Common myeloid progenitor, CD34-positive (primary cell): ENCODE measurements around the gene OTOF.
"Not testable (repeated sequence)": the region's sequence is repeated elsewhere in the genome, so short reads cannot be mapped to it uniquely, and the experiment has no call there.

Experiments used
- CTCF ChIA-PET: fragments of 350-600 bp; sonication (Branson Sonifier 250); formaldehyde crosslinking; loops from one replicate; lab custom pipeline; 2021; ENCODE audit warnings: antibody characterized with exemption; lab: Charles Lee
- POLR2A ChIA-PET: fragments of 350-600 bp; sonication (Branson Sonifier 250); formaldehyde crosslinking; loops from one replicate; lab custom pipeline; 2021; ENCODE audit warnings: antibody characterized with exemption; lab: Charles Lee
- DNase-seq, 3 donors: peaks; one replicate each; pipeline versions ENCODE4 v3.0.0 to v3.0.0-alpha.2; 2013
- H3K27ac ChIP-seq, 2 experiments: 1 replicate in 1 of 2; 2 replicates in 1 of 2; pipeline ENCODE4 v1.7.0; 2013; ENCODE audit warnings: inconsistent platforms in 2 of 2, low read length in 2 of 2, mild to moderate bottlenecking in 2 of 2, low read depth in 1 of 2, moderate library complexity in 1 of 2; ENCODE audit not compliant: severe bottlenecking in 2 of 2, insufficient read depth in 1 of 2, poor library complexity in 1 of 2
- H3K27me3 ChIP-seq, 5 experiments: replicated peaks in 2 of 5; 1 replicate in 3 of 5; 2 replicates in 2 of 5; pipeline versions ENCODE4 v1.6.1 to v1.7.0; 2013; ENCODE audit warnings: low read length in 4 of 5, mild to moderate bottlenecking in 2 of 5, moderate library complexity in 2 of 5, inconsistent platforms in 1 of 5; ENCODE audit not compliant: insufficient read depth in 5 of 5, control insufficient read depth in 4 of 5
- H3K36me3 ChIP-seq, 4 experiments: 1 replicate in 2 of 4; 2 replicates in 2 of 4; pipeline versions ENCODE4 v1.6.1 to v1.7.0; 2013; ENCODE audit warnings: low read length in 3 of 4, control low read depth in 1 of 4, mild to moderate bottlenecking in 1 of 4; ENCODE audit not compliant: control insufficient read depth in 4 of 4, insufficient read depth in 4 of 4
- H3K4me1 ChIP-seq, 4 experiments: 1 replicate in 3 of 4; 2 replicates in 1 of 4; pipeline versions ENCODE4 v1.6.1 to v1.7.1; 2013; ENCODE audit warnings: low read length in 3 of 4, mild to moderate bottlenecking in 3 of 4, control low read depth in 1 of 4, inconsistent platforms in 1 of 4, moderate library complexity in 1 of 4; ENCODE audit not compliant: control insufficient read depth in 4 of 4, insufficient read depth in 4 of 4; ENCODE audit errors: control extremely low read depth in 1 of 4
- H3K4me3 ChIP-seq, 7 experiments: 1 replicate in 4 of 7; 2 replicates in 3 of 7; pipeline versions ENCODE4 v1.5.1 to v1.7.0; 2013; ENCODE audit warnings: mild to moderate bottlenecking in 7 of 7, low read length in 6 of 7, moderate library complexity in 6 of 7, inconsistent platforms in 2 of 7, low read depth in 2 of 7, control low read depth in 1 of 7; ENCODE audit not compliant: insufficient read depth in 4 of 7, control insufficient read depth in 1 of 7; ENCODE audit errors: extremely low read depth in 1 of 7
- H3K9me3 ChIP-seq, 5 experiments: 1 replicate in 4 of 5; 2 replicates in 1 of 5; pipeline versions ENCODE4 v1.6.1 to v1.7.1; 2013; ENCODE audit warnings: low read length in 4 of 5, mild to moderate bottlenecking in 2 of 5, inconsistent platforms in 1 of 5, low read depth in 1 of 5, moderate library complexity in 1 of 5; ENCODE audit not compliant: control insufficient read depth in 4 of 5, insufficient read depth in 2 of 5; ENCODE audit errors: control extremely low read depth in 1 of 5
- WGBS: methylation state at CpG from one replicate; pipeline ENCODE4 v1.1.5; 2013; ENCODE audit not compliant: insufficient coverage; 5-methylcytosine and 5-hydroxymethylcytosine counted together

OTOF gene

DNA sequence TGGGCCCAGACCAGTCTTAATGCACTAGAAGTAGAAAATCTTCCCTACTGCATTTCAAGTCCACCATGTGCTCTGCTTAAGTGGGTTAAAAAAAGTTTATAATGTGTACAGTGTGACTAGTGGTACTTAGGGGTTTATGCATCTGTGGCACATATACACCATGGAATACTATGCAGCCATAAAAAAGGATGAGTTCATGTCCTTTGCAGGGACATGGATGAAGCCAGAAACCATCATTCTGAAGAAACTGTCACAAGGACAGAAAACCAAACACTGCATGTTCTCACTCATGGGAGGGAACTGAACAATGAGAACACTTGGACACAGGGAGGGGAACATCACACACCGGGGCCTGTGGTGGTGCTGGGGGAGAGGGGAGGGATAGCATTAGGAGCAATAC is 9.4 kb downstream of the OTOF start:
- CTCF ChIA-PET, result interaction anchor here (1.1 kb wide), 1 partner anchor 15 kb away, joined by 3 read pairs; no protein-coding TSS in a partner anchor
- DNase-seq, H3K4me1 ChIP-seq, H3K9me3 ChIP-seq, H3K36me3 ChIP-seq, H3K4me3 ChIP-seq, POLR2A ChIA-PET, H3K27ac ChIP-seq, H3K27me3 ChIP-seq: not testable (repeated sequence)
- no CpG with 5 or more reads among the region's 1 CpG for WGBS

DNA sequence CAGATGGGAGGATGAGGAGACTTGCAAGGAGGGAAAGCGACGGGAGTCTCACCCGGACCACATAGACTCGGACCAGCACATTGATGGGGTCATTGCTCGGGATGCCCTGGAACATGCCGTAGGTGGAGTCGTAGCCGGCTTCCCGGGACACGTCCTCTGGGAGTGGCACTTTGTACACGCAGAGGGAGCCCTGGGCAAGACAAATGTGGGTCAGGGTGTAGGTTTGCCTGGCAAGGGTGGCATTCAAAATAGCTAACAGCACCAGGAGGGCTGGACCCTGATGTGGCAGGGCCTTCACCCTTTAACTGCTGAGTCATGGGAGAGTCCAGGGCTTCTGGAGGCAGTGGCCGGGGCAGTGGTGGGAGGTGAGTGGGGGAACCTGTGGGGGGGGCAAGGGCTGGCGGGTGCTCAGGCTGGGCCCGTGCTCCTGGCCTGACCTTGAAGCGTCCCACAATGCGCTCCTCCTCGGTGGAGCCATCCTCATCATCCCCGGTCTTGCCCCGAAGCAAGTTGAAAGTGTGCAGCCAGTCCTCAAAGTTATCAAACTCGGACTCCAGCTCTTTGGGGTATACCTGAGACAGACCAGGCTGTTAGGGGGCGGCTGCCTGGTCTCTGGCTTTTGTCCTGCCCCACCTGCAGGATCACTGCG is 11.1 kb downstream of the OTOF start:
- no peaks in the 10 kb centered on the region for H3K4me1 ChIP-seq
- no peak for DNase-seq
- no peak overlapping the region for H3K27ac ChIP-seq
- CTCF ChIA-PET, result interaction anchor here (1.1 to 1.2 kb wide), 3 partner anchors 9 to 140 kb away, joined by 3 to 4 read pairs (median 3); no protein-coding TSS in a partner anchor
- WGBS, result 97% methylated on average over 19 of the region's 22 CpGs
- H3K4me3 ChIP-seq, result no peak overlapping the region
- POLR2A ChIA-PET, result no interaction called here
- H3K9me3 ChIP-seq, result peaks cover 0 to 3% (median 0%) of the 10 kb centered on the region in 5 experiments
- no peaks in the 10 kb centered on the region for H3K36me3 ChIP-seq
- H3K27me3 ChIP-seq, result no peaks in the 10 kb centered on the region

DNA sequence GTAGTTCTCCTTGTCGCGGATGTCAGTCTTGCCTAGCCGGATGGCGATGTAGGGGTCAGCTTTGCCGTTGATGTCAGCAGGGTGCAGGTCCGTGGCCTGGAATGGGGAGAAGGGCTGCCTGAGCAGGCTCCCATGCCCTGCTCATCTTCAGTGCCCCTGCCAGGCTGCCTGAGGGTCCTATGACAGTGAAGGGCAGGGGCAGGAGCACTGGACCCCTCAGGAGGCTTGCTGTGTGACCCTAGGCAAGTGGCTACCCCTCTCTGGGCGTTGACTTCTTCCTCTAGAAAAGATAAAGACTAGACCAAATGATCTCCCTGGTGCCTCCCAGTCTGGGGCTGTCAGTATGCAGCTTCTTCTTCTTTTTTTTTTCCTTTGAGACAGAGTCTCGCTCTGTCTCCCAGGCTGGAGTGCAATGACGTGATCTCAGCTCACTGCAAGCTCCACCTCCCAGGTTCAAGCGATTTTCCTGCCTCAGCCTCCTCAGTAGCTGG is 11.9 kb downstream of the OTOF start:
- no peak for DNase-seq
- POLR2A ChIA-PET, result no interaction called here

DNA sequence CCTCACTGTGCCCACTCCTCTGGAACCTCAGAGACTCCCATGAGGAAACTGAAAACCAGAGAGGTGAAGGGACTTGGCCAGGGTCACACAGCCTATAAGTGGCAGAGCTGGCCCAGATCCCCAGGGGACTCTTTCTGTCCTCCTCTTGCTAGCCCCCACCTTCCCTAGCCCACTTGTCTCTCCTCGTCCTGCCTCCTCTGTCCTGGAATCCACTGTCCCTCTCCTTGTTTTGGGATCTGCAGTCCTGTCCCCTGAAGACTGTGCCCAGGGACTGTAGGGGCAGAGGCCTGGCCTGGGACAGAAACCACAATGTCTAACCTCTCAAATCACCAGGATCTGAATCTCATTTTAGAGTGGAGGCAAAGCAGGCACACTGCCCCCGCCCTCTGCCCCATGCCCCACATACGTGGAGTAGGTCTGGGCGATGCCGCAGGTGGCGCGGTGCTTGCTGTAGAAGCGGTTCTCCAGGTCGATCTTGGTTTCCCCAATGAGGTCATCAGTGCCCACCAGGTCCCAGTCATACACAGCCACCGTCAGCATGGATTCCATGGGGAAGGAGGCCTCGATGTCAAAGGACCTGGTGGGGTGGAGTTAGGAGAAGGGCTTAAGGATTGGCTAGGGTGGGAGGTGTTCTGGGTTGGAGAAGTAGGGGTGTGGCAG is 12.5 kb downstream of the OTOF start:
- Histone ChIP-seq H3K4me1 (no peaks in the 10 kb centered on the region), H3K9me3 (peaks cover 0 to 3% (median 0%) of the 10 kb centered on the region in 5 experiments), H3K27me3 (no peaks in the 10 kb centered on the region), H3K36me3 (no peaks in the 10 kb centered on the region), H3K27ac (no peak overlapping the region), H3K4me3 (no peak overlapping the region)
- whole genome bisulfite sequencing, result 93% methylated on average over 11 of the region's 11 CpGs
- no peak for DNase-seq
- ChIA-PET POLR2A (no interaction called here), CTCF (no interaction called here)

More for the DNA sequence above, 11.9 kb downstream of the OTOF start:
- H3K27ac ChIP-seq, result no peak overlapping the region
- CTCF ChIA-PET, result no interaction called here
- H3K4me3 ChIP-seq, result no peak overlapping the region
- no peaks in the 10 kb centered on the region for H3K36me3 ChIP-seq
- no peaks in the 10 kb centered on the region for H3K27me3 ChIP-seq
- peaks cover 0 to 3% (median 0%) of the 10 kb centered on the region in 5 experiments for H3K9me3 ChIP-seq
- no peaks in the 10 kb centered on the region for H3K4me1 ChIP-seq
- WGBS, result 86% methylated on average over 6 of the region's 10 CpGs

DNA sequence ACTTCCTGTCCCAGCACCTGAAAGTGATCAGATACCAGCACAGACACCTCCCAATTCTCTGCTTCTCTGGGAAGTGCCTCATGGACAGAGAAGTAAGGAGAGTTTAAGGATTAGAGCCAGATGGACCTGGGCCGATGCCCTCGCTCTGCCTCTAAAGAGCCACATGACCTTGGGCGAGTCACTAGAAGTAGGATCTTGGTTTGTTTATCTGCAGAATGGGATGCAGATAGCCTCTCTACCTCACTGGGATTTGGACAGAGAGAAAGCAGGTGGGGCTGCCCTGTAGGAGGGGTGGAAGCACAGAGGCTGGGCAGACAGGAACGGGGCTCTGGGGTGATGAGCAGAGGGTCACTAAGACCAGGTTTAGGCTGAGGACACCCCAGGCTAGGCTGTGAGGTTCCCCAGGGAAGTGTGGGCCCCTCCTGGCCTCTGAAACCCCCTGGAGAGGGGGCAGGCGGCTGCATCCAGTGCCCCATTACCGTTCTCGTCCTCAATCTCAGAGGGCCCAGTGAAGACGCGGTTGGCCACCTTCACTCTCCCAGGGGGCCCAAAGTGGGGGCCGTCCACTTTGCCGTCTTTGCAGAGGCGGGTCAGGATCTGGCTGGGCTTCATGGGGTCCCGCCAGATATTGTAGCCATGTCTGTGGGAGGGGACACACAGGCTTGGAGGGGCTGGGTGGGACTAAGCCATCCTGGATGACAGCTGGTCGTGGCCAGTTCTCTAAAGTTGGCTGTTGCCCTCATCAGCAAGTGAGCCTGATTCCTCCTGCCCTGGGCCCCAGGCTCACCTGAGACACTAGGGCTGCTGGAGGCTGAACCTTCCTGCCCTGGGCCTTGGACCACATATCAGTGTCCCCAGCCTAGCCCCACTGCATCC is 13.3 kb downstream of the OTOF start:
- no peaks in the 10 kb centered on the region for H3K4me1 ChIP-seq
- peaks cover 0 to 3% (median 0%) of the 10 kb centered on the region in 5 experiments for H3K9me3 ChIP-seq
- CTCF ChIA-PET, result no interaction called here
- H3K4me3 ChIP-seq, result no peak overlapping the region
- H3K36me3 ChIP-seq, result no peaks in the 10 kb centered on the region
- no peak for DNase-seq
- WGBS, result 97% methylated on average over 10 of the region's 14 CpGs
- POLR2A ChIA-PET, result no interaction called here
- H3K27ac ChIP-seq, result no peak overlapping the region
- H3K27me3 ChIP-seq, result no peaks in the 10 kb centered on the region

DNA sequence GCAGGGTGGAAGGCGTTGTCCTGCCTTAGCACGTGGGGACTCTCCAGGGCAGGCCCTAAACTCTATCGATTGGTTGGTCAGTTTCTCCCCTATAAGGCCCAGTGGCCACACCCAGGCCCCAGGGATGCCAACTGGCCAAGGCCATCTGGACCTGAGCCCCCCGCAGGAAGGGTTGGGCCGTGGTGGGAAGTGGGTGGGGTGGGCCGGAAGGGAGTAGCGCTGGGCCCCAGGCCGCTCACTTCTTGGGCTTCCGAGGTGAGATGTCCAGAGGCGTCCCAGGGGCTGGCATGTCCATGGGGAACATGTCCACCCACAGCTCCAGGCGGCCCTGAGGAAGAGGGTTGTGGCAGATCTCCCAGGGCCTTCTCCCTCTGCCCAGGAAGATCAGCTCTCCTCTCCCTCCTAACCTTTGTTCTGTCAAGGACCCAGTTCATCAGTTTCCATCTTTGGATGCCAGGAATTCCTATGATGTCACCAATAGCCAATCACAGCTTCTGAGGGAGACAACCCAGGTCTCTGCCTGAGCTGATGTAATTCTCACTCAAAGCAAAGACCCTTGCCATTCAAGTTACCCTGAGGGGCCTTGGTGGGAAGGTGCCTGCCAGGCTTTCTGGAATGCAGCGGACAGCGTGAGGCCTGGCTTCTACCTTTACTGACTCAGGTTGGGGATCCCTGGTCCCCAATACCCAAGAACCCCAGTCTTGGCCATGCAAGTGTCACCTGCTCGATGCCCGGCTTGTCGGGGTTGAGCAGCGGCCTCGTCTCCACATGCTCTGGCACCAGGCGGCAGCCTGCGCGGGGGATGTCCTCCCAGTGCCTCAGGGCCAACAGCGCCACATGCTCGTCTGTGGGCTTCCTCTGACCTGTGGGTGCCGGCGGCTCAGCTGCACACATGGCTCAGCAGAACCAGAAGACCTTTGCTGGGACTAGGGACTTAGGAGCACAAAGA is 14.4 kb downstream of the OTOF start:
- H3K4me3 ChIP-seq, result no peak overlapping the region
- H3K27ac ChIP-seq, result no peak overlapping the region
- H3K27me3 ChIP-seq, result no peaks in the 10 kb centered on the region
- CTCF ChIA-PET, result no interaction called here
- no peaks in the 10 kb centered on the region for H3K36me3 ChIP-seq
- POLR2A ChIA-PET, result no interaction called here
- H3K9me3 ChIP-seq, result no peaks in the 10 kb centered on the region
- H3K4me1 ChIP-seq, result no peaks in the 10 kb centered on the region
- 94% methylated on average over 23 of the region's 25 CpGs for WGBS
- no peak for DNase-seq
